Ovary (tissue), 3 donors: ENCODE results near the gene ETV4.

Experiments used
- POLR2A ChIP-seq: fragments of 450-650 bp; IDR thresholded peaks from one replicate; pipeline ENCODE4 v1.6.1; 2017; ENCODE audit warnings: antibody characterized with exemption, mild to moderate bottlenecking, moderate library complexity
- TF ChIP-seq, protein P1 (sequence below), 3 donors: fragments of 450-650 bp in 2 of 3; fragments of 200-600 bp in 1 of 3; IDR thresholded peaks; one replicate each; pipeline versions ENCODE4 v1.5.1 to v1.8.0; 2016 to 2022; ENCODE audit warnings: antibody characterized with exemption in 3 of 3, mild to moderate bottlenecking in 1 of 3
- donor health status: DM: no; HTN: no; CAD: no.

DNA sequence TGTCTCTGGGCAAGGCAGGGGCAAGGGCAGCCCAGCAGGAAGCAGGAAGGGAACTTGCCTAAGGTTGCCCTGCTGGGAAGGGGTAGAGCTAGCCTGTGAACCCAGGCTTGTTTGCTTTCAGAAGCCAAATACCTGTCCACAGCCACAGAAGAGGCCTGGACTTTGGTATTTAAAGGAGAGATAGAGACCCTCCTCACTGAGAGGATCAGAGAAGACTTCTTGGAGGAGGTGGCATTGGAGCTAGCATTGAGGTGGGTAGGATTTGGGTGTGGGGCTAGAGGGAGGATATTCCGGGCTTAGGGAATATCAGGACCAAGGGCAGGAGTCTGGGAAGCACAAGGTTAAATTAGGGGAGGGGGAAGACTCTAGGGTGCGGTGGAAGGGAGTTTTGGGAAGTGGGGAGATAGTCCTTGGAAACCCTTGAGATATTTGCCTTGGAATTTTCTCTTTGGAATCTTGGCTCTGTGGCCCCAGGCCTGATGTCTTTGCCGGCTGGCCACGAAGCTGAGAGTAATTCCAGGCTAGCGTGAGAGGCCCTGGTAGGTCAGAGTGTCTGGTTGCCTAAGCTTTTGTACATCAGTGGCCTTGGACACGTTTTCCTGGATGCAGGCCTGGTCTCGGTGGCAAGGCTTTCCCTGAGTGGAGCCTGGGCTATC, 13.1 kb upstream of the ETV4 start:
- TF ChIP-seq, protein P1, sequence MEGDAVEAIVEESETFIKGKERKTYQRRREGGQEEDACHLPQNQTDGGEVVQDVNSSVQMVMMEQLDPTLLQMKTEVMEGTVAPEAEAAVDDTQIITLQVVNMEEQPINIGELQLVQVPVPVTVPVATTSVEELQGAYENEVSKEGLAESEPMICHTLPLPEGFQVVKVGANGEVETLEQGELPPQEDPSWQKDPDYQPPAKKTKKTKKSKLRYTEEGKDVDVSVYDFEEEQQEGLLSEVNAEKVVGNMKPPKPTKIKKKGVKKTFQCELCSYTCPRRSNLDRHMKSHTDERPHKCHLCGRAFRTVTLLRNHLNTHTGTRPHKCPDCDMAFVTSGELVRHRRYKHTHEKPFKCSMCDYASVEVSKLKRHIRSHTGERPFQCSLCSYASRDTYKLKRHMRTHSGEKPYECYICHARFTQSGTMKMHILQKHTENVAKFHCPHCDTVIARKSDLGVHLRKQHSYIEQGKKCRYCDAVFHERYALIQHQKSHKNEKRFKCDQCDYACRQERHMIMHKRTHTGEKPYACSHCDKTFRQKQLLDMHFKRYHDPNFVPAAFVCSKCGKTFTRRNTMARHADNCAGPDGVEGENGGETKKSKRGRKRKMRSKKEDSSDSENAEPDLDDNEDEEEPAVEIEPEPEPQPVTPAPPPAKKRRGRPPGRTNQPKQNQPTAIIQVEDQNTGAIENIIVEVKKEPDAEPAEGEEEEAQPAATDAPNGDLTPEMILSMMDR (IDR thresholded peaks at IDR 0.05), result no peak
- TF ChIP-seq POLR2A, result no peak
